Measurements from ENCODE around the gene ITGA6.

GRCh38 chr2:172513935-172514586 lies 86.7 kb downstream of the ITGA6 start:
- TF ChIP-seq POLR2AphosphoS5 (IDR thresholded peaks at IDR 0.05; ENCODE audit: borderline replicate concordance, low read depth, low read length) = no peak
- TF ChIP-seq EZH2 (IDR thresholded peaks at IDR 0.05) = no peak
- TF ChIP-seq FOXP2 (optimal IDR thresholded peaks at IDR 0.05; ENCODE audit: control extremely low read depth, extremely low read length, insufficient read depth) = no peak

Measured in SK-N-MC (cell line).